ENCODE data around the gene CARMIL3.

CARMIL3 gene

GRCh38 chr14:24080142-24080530 is 28.3 kb downstream of the CARMIL3 start:
- Histone ChIP-seq H3K79me1 (ENCODE audit: low read depth, low read length) (no peaks in the 10 kb centered on the region), H3K14ac (ENCODE audit: low read length) (peak overlapping the region; percentile 28), H3K18ac (ENCODE audit: low read length) (peak overlapping the region; percentile 13), H3K4me1 (ENCODE audit: control insufficient read depth in 2 of 2, insufficient read depth in 1 of 2, low read depth in 1 of 2, low read length in 2 of 2) (peaks cover 22 to 33% of the 10 kb centered on the region in 2 donors), H3K4ac (ENCODE audit: low read length) (no peak overlapping the region), H3K9me3 (replicated peaks in 1 of 2; ENCODE audit: control insufficient read depth in 2 of 2, insufficient read depth in 1 of 2, low read depth in 1 of 2, low read length in 2 of 2) (peaks cover 0 to 5% of the 10 kb centered on the region in 2 donors), H3K23ac (ENCODE audit: low read depth, low read length, poor library complexity) (no peak overlapping the region), H2BK12ac (ENCODE audit: low read length) (no peak overlapping the region), H3K9ac (ENCODE audit: low read depth, low read length, poor library complexity) (no peak overlapping the region), H4K91ac (ENCODE audit: low read depth, low read length, poor library complexity) (no peak overlapping the region), H3K27ac (replicated peaks; ENCODE audit: low read length) (peak overlapping the region; percentile 10), H2BK15ac (ENCODE audit: low read length) (no peak overlapping the region), H3K4me2 (ENCODE audit: insufficient read depth, low read length, poor library complexity, severe bottlenecking) (no peak overlapping the region), H2AFZ (ENCODE audit: low read length) (no peak overlapping the region), H3K36me3 (replicated peaks in 1 of 2; ENCODE audit: control insufficient read depth in 2 of 2, insufficient read depth in 2 of 2, low read length in 2 of 2) (no peaks in the 10 kb centered on the region), H3K27me3 (ENCODE audit: control insufficient read depth in 3 of 3, insufficient read depth in 3 of 3, low read depth in 1 of 3, low read length in 3 of 3) (peaks cover 0 to 88% (median 21%) of the 10 kb centered on the region in 3 experiments), H3K4me3 (ENCODE audit: low read length in 2 of 2) (no peak overlapping the region), H2BK5ac (ENCODE audit: low read length) (no peak overlapping the region), H4K8ac (ENCODE audit: low read depth, low read length) (no peak overlapping the region), H2BK120ac (ENCODE audit: low read depth, low read length) (no peak overlapping the region), H2AK5ac (ENCODE audit: low read depth, low read length) (no peak overlapping the region)
- WGBS, 2 donors (ENCODE audit: extremely low coverage in 2 of 2, insufficient read length in 2 of 2, insufficient replicate concordance in 1 of 2), result no CpG with 5 or more reads among the region's 6 CpGs
- DNase-seq (ENCODE audit: low spot score), result no peak

DNA sequence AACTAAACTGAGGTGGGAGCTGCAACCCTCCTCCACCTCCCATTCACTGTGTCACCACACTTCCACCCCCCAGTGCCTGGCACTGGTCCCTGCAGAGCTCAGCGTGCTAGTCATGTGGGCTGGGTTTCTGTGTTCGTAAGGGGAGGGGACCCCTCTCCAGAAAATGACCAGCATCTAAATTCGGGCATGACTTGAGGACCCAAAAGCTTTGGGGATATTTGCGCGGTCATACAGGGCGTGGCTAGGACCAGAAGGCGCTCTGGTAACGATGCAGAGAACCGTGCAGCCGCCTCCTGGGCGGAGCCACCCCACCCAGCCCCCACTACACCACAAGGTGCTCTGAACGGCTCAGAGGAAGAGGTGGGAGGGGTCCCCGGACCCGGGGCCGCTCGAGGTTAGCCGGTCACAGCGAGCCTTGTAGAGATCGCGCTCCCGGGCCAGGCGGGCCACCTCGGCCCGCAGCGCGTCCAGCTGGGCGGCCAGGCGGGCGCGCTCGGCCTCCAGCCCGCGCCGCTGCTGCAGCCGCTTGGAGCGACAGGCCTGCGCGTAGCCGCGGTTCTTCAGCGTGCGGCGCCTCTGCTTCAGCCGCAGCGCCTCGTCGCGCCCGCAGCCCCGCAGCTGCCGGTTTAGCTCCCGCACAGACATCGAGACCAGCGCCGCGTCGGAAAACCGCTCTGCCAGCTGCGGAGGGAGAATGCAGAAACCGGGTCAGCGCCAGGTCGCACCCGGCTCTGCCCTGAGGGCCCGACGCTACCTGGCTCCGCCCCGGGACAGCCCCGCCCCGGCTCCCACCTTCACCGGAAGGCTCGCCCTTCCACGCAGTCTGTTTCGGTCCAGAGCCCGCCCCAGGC is 29.3 kb downstream of the CARMIL3 start:
- no peak overlapping the region for H3K4ac ChIP-seq (ENCODE audit: low read length)
- no peaks in the 10 kb centered on the region for H3K36me3 ChIP-seq (replicated peaks in 1 of 2; ENCODE audit: control insufficient read depth in 2 of 2, insufficient read depth in 2 of 2, low read length in 2 of 2)
- no peak overlapping the region for H2AK5ac ChIP-seq (ENCODE audit: low read depth, low read length)
- peak overlapping the region; percentile 51 for H2BK15ac ChIP-seq (ENCODE audit: low read length)
- peak overlapping the region; percentile 92 for H3K4me2 ChIP-seq (ENCODE audit: insufficient read depth, low read length, poor library complexity, severe bottlenecking)
- H2BK120ac ChIP-seq (ENCODE audit: low read depth, low read length), result peak overlapping the region; percentile 32
- H2BK12ac ChIP-seq (ENCODE audit: low read length), result peak overlapping the region; percentile 64
- H4K91ac ChIP-seq (ENCODE audit: low read depth, low read length, poor library complexity), result no peak overlapping the region
- no peak overlapping the region for H4K8ac ChIP-seq (ENCODE audit: low read depth, low read length)
- H3K27me3 ChIP-seq (ENCODE audit: control insufficient read depth in 3 of 3, insufficient read depth in 3 of 3, low read depth in 1 of 3, low read length in 3 of 3), result peaks cover 0 to 91% (median 21%) of the 10 kb centered on the region in 3 experiments
- peak overlapping the region; percentile 85 for H3K9ac ChIP-seq (ENCODE audit: low read depth, low read length, poor library complexity)
- no peak overlapping the region for H2BK5ac ChIP-seq (ENCODE audit: low read length)
- peaks cover 22 to 33% of the 10 kb centered on the region in 2 donors for H3K4me1 ChIP-seq (ENCODE audit: control insufficient read depth in 2 of 2, insufficient read depth in 1 of 2, low read depth in 1 of 2, low read length in 2 of 2)
- no peak for DNase-seq (ENCODE audit: low spot score)
- H3K18ac ChIP-seq (ENCODE audit: low read length), result peak overlapping the region; percentile 83
- peak overlapping the region; percentile 62 for H3K23ac ChIP-seq (ENCODE audit: low read depth, low read length, poor library complexity)
- H2AFZ ChIP-seq (ENCODE audit: low read length), result peak overlapping the region; percentile 96
- no peaks in the 10 kb centered on the region for H3K79me1 ChIP-seq (ENCODE audit: low read depth, low read length)
- H3K4me3 ChIP-seq (ENCODE audit: low read length in 2 of 2), result peak overlapping the region; percentile 39 to 84
- peaks cover 0 to 5% of the 10 kb centered on the region in 2 donors for H3K9me3 ChIP-seq (replicated peaks in 1 of 2; ENCODE audit: control insufficient read depth in 2 of 2, insufficient read depth in 1 of 2, low read depth in 1 of 2, low read length in 2 of 2)
- no peak overlapping the region for H3K14ac ChIP-seq (ENCODE audit: low read length)
- no peak overlapping the region for H3K27ac ChIP-seq (replicated peaks; ENCODE audit: low read length)
- WGBS, 2 donors (ENCODE audit: extremely low coverage in 2 of 2, insufficient read length in 2 of 2, insufficient replicate concordance in 1 of 2), result no CpG with 5 or more reads among the region's 74 CpGs

DNA sequence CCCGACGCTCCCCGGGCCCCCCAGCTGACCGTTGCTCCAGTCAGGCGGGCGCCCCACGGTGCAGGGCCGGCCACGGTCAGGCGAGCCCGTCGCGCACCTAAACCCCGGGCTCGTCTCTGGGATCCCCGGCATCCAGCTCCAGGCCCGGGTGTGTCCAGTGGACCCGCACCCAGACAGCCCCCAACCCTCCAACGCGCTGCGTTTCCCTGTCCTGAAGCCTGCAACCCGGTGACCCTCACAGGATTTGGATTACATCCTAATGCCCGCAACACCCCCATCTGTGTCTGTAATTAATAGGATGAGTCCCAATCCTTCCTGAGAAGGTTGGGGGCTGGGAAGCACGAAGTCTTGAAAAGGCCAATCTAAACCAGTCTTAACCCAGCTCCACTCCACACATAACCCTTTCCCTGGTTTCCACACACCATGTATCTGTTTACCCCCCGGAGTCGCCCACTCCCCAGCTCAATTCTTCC is 30.0 kb downstream of the CARMIL3 start:
- Histone ChIP-seq H3K4me1 (ENCODE audit: control insufficient read depth in 2 of 2, insufficient read depth in 1 of 2, low read depth in 1 of 2, low read length in 2 of 2) (peaks cover 25 to 33% of the 10 kb centered on the region in 2 donors), H4K91ac (ENCODE audit: low read depth, low read length, poor library complexity) (no peak overlapping the region), H4K8ac (ENCODE audit: low read depth, low read length) (no peak overlapping the region), H3K4me2 (ENCODE audit: insufficient read depth, low read length, poor library complexity, severe bottlenecking) (peak overlapping the region; percentile 92), H2BK5ac (ENCODE audit: low read length) (no peak overlapping the region), H3K79me1 (ENCODE audit: low read depth, low read length) (no peaks in the 10 kb centered on the region), H3K14ac (ENCODE audit: low read length) (no peak overlapping the region), H2AK5ac (ENCODE audit: low read depth, low read length) (no peak overlapping the region), H3K9me3 (replicated peaks in 1 of 2; ENCODE audit: control insufficient read depth in 2 of 2, insufficient read depth in 1 of 2, low read depth in 1 of 2, low read length in 2 of 2) (peaks cover 0 to 5% of the 10 kb centered on the region in 2 donors), H3K9ac (ENCODE audit: low read depth, low read length, poor library complexity) (peak overlapping the region; percentile 85), H3K23ac (ENCODE audit: low read depth, low read length, poor library complexity) (peak overlapping the region; percentile 62), H3K18ac (ENCODE audit: low read length) (peak overlapping the region; percentile 83), H3K27ac (replicated peaks; ENCODE audit: low read length) (no peak overlapping the region), H3K4ac (ENCODE audit: low read length) (no peak overlapping the region), H3K27me3 (ENCODE audit: control insufficient read depth in 3 of 3, insufficient read depth in 3 of 3, low read depth in 1 of 3, low read length in 3 of 3) (peaks cover 0 to 90% (median 21%) of the 10 kb centered on the region in 3 experiments), H3K36me3 (replicated peaks in 1 of 2; ENCODE audit: control insufficient read depth in 2 of 2, insufficient read depth in 2 of 2, low read length in 2 of 2) (no peaks in the 10 kb centered on the region), H2BK15ac (ENCODE audit: low read length) (peak overlapping the region; percentile 51), H3K4me3 (ENCODE audit: low read length in 2 of 2) (peak overlapping the region in 1 of 2 donors; percentile 39), H2BK120ac (ENCODE audit: low read depth, low read length) (peak overlapping the region; percentile 32), H2BK12ac (ENCODE audit: low read length) (no peak overlapping the region), H2AFZ (ENCODE audit: low read length) (peak overlapping the region; percentile 96)
- DNase-seq (ENCODE audit: low spot score), result no peak
- WGBS, 2 donors (ENCODE audit: extremely low coverage in 2 of 2, insufficient read length in 2 of 2, insufficient replicate concordance in 1 of 2), result no CpG with 5 or more reads among the region's 26 CpGs

DNA sequence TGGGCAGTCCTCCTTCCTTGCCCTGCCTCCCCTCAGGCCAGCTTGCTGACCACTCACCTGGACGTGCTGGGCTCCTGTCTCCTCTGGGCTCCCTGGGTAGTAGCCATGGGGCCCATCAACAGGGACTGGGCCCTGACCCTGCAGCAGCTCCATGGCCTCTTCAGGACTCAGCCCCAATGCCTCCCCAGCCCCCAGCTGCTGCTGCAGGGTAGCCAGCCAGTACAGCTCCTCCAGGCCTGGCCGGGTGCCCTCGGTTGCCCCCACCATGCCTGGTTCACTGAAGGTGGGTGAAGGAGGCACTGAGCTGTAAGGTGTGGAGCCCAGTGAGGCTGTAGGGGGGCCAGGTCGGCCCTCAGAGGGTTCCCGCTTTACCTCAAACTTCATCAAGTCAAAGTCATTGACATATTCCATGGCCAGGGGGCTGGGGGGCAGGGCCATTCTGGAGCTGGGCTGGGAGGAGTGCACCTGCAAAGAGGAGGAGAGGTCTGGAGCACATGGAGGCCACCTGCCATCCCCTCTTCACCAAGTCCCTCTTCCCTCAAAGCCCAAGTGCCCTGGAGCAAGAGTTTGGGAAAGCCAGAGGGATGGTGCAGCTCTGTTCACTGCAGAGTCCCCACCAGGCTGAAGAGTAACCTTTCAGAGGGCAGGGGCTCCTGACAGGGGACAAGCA is 30.7 kb downstream of the CARMIL3 start:
- no CpG with 5 or more reads among the region's 5 CpGs for WGBS, 2 donors (ENCODE audit: extremely low coverage in 2 of 2, insufficient read length in 2 of 2, insufficient replicate concordance in 1 of 2)
- H2BK120ac ChIP-seq (ENCODE audit: low read depth, low read length), result no peak overlapping the region
- no peak overlapping the region for H2AFZ ChIP-seq (ENCODE audit: low read length)
- peaks cover 25 to 33% of the 10 kb centered on the region in 2 donors for H3K4me1 ChIP-seq (ENCODE audit: control insufficient read depth in 2 of 2, insufficient read depth in 1 of 2, low read depth in 1 of 2, low read length in 2 of 2)
- peaks cover 0 to 5% of the 10 kb centered on the region in 2 donors for H3K9me3 ChIP-seq (replicated peaks in 1 of 2; ENCODE audit: control insufficient read depth in 2 of 2, insufficient read depth in 1 of 2, low read depth in 1 of 2, low read length in 2 of 2)
- H2BK12ac ChIP-seq (ENCODE audit: low read length), result no peak overlapping the region
- no peak overlapping the region for H4K91ac ChIP-seq (ENCODE audit: low read depth, low read length, poor library complexity)
- H3K18ac ChIP-seq (ENCODE audit: low read length), result no peak overlapping the region
- no peak overlapping the region for H3K14ac ChIP-seq (ENCODE audit: low read length)
- peak overlapping the region; percentile 17 for H2BK5ac ChIP-seq (ENCODE audit: low read length)
- no peak overlapping the region for H4K8ac ChIP-seq (ENCODE audit: low read depth, low read length)
- H3K27ac ChIP-seq (replicated peaks; ENCODE audit: low read length), result no peak overlapping the region
- H2AK5ac ChIP-seq (ENCODE audit: low read depth, low read length), result peak overlapping the region; percentile 17
- no peak overlapping the region for H3K4me2 ChIP-seq (ENCODE audit: insufficient read depth, low read length, poor library complexity, severe bottlenecking)
- H2BK15ac ChIP-seq (ENCODE audit: low read length), result peak overlapping the region; percentile 11
- H3K4me3 ChIP-seq (ENCODE audit: low read length in 2 of 2), result no peak overlapping the region
- DNase-seq (ENCODE audit: low spot score), result no peak
- no peak overlapping the region for H3K9ac ChIP-seq (ENCODE audit: low read depth, low read length, poor library complexity)
- peaks cover 0 to 88% (median 21%) of the 10 kb centered on the region in 3 experiments for H3K27me3 ChIP-seq (ENCODE audit: control insufficient read depth in 3 of 3, insufficient read depth in 3 of 3, low read depth in 1 of 3, low read length in 3 of 3)
- H3K36me3 ChIP-seq (replicated peaks in 1 of 2; ENCODE audit: control insufficient read depth in 2 of 2, insufficient read depth in 2 of 2, low read length in 2 of 2), result no peaks in the 10 kb centered on the region
- no peak overlapping the region for H3K23ac ChIP-seq (ENCODE audit: low read depth, low read length, poor library complexity)
- H3K4ac ChIP-seq (ENCODE audit: low read length), result no peak overlapping the region
- H3K79me1 ChIP-seq (ENCODE audit: low read depth, low read length), result no peaks in the 10 kb centered on the region

Measured in neuronal stem cell (in vitro differentiated cells).